ENCODE data around the gene ZNF879. TPM values are rescaled to one million over a fixed set of nuclear protein-coding genes. Genes with fewer than 3 reads are reported as not detected.
A peak's percentile ranks its signal among the peaks of the same experiment; 100 is the strongest.

Gene ZNF879
- total RNA-seq, 4 donors from 2014 or later: 3.0 to 8.2 (median 6.3) TPM

GRCh38 chr5:179008667-179009066, 14.9 kb upstream of the ZNF879 start:
- Histone ChIP-seq H3K27me3 (no peaks in the 10 kb centered on the region), H3K36me3 (no peaks in the 10 kb centered on the region), H3K4me1 (no peaks in the 10 kb centered on the region), H3K9me3 (peaks cover 0 to 4% of the 10 kb centered on the region in 2 donors), H3K4me3 (no peak overlapping the region), H3K27ac (no peak overlapping the region)
- 13 to 26% methylated on average over 1 of the region's 1 CpG for WGBS, 2 donors (ENCODE audit: low coverage in 1 of 2)
- intact Hi-C loops (cut with DNase I; ENCODE audit: low total_unique reads): no loop called here
- in situ Hi-C loops (cut with MboI; ENCODE audit: low pct_ligation_motif_present in 1 of 4, low pct_unique_long_range_greater_than_20kb in 1 of 4, low sequenced_read_pairs in 3 of 4): no loop called here
- DNase-seq: no peak
- TF ChIP-seq EP300 (IDR thresholded peaks at IDR 0.05; ENCODE audit: low read depth): no peak
- TF ChIP-seq CTCF (IDR thresholded peaks at IDR 0.05): peak in 1 of 5 experiments; percentile 8
- TF ChIP-seq POLR2AphosphoS5 (IDR thresholded peaks at IDR 0.05): no peak
- no peak for TF ChIP-seq POLR2A (IDR thresholded peaks at IDR 0.05)

- in situ Hi-C loops (cut with MboI; ENCODE audit: low pct_ligation_motif_present in 1 of 4, low pct_unique_long_range_greater_than_20kb in 1 of 4, low sequenced_read_pairs in 3 of 4): no loop called here
- intact Hi-C loops (cut with DNase I; ENCODE audit: low total_unique reads): no loop called here
- peaks cover 0 to 61% (median 31%) of the 10 kb centered on the region in 4 donors for H3K36me3 ChIP-seq
- DNase-seq: no peak
- TF ChIP-seq CTCF (IDR thresholded peaks at IDR 0.05): no peak
- TF ChIP-seq EP300 (IDR thresholded peaks at IDR 0.05; ENCODE audit: low read depth): no peak
- no peak for TF ChIP-seq POLR2A (IDR thresholded peaks at IDR 0.05)
- no peak for TF ChIP-seq POLR2AphosphoS5 (IDR thresholded peaks at IDR 0.05)
- no peaks in the 10 kb centered on the region for H3K4me1 ChIP-seq
- H3K4me3 ChIP-seq: no peak overlapping the region
- H3K27ac ChIP-seq: no peak overlapping the region
- H3K27me3 ChIP-seq: no peaks in the 10 kb centered on the region
- 95 to 97% methylated on average over 6 to 7 of the region's 7 CpGs for WGBS, 2 donors (ENCODE audit: low coverage in 1 of 2)
- H3K9me3 ChIP-seq: peaks cover 95 to 96% of the 10 kb centered on the region in 2 donors
Observed at GRCh38 chr5:179033004-179033580, 9.5 kb downstream of the ZNF879 start.

GRCh38 chr5:179044765-179045164, 21.2 kb downstream of the ZNF879 start:
- in situ Hi-C loops (cut with MboI; ENCODE audit: low pct_ligation_motif_present in 1 of 4, low pct_unique_long_range_greater_than_20kb in 1 of 4, low sequenced_read_pairs in 3 of 4): no loop called here
- Histone ChIP-seq H3K27me3 (no peaks in the 10 kb centered on the region), H3K4me3 (no peak overlapping the region), H3K4me1 (no peaks in the 10 kb centered on the region), H3K36me3 (no peaks in the 10 kb centered on the region), H3K27ac (no peak overlapping the region), H3K9me3 (peaks cover 11 to 14% of the 10 kb centered on the region in 2 donors)
- WGBS, 2 donors (ENCODE audit: low coverage in 1 of 2): 68 to 80% methylated on average over 1 to 2 of the region's 2 CpGs
- DNase-seq: no peak
- TF ChIP-seq CTCF (IDR thresholded peaks at IDR 0.05) (no peak), EP300 (IDR thresholded peaks at IDR 0.05; ENCODE audit: low read depth) (no peak)
- intact Hi-C loops (cut with DNase I; ENCODE audit: low total_unique reads): no loop called here

GRCh38 chr5:179051784-179052183, 28.2 kb downstream of the ZNF879 start:
- H3K4me1 ChIP-seq: no peaks in the 10 kb centered on the region
- no peaks in the 10 kb centered on the region for H3K36me3 ChIP-seq
- intact Hi-C loops (cut with DNase I; ENCODE audit: low total_unique reads) (no loop called here), in situ Hi-C loops (cut with MboI; ENCODE audit: low pct_ligation_motif_present in 1 of 4, low pct_unique_long_range_greater_than_20kb in 1 of 4, low sequenced_read_pairs in 3 of 4) (loop anchor here in 3 of 4 donors (25.0 kb wide), 2 partner anchors 189 to 339 kb away; partner anchors contain the start of gene ZNF354B (in 1 of the 3))
- no peaks in the 10 kb centered on the region for H3K27me3 ChIP-seq
- H3K4me3 ChIP-seq: no peak overlapping the region
- TF ChIP-seq POLR2A (IDR thresholded peaks at IDR 0.05) (no peak), POLR2AphosphoS5 (IDR thresholded peaks at IDR 0.05) (no peak), CTCF (IDR thresholded peaks at IDR 0.05) (no peak), EP300 (IDR thresholded peaks at IDR 0.05; ENCODE audit: low read depth) (no peak)
- WGBS, 2 donors (ENCODE audit: low coverage in 1 of 2): 51 to 87% methylated on average over 3 to 9 of the region's 9 CpGs
- no peak for DNase-seq
- H3K27ac ChIP-seq: no peak overlapping the region
- peaks cover 3 to 6% of the 10 kb centered on the region in 2 donors for H3K9me3 ChIP-seq

Measured in transverse colon (tissue), 4 donors.